ENCODE measurements around the gene METTL5. TPM values are rescaled to one million over a fixed set of nuclear protein-coding genes. Genes with fewer than 3 reads are reported as not detected.

Gene METTL5
- total RNA-seq, 1 donor from 2014 or later = 69.1 TPM

Other genes starting within 250 kb of the METTL5 start
- gene PPIG, start 240.6 kb downstream of the METTL5 start, total RNA-seq = 35.5 TPM
- not detected for gene CFAP210, start 130.5 kb downstream of the METTL5 start, total RNA-seq
- 3.3 TPM for gene PHOSPHO2, start 130.4 kb downstream of the METTL5 start, total RNA-seq
- 23.0 TPM for gene KLHL23, start 91.1 kb downstream of the METTL5 start, total RNA-seq
- 45.4 TPM for gene SSB, start 26.0 kb downstream of the METTL5 start, total RNA-seq
- 112 TPM for gene UBR3, start 2.5 kb upstream of the METTL5 start, total RNA-seq